Transverse colon (tissue), 3 donors: ENCODE data around the gene CRKL.

Source experiments
- CTCF ChIP-seq, 5 experiments: fragments of 200-600 bp in 3 of 5; fragments of 450-650 bp in 2 of 5; sonication (generic) in 3 of 5; IDR thresholded peaks; 1 replicate in 2 of 5; 2 replicates in 3 of 5; pipeline ENCODE4 v1.5.1; 2016 to 2017; ENCODE audit warnings: antibody characterized with exemption in 5 of 5, inconsistent platforms in 3 of 5, mild to moderate bottlenecking in 2 of 5, moderate library complexity in 1 of 5
- POLR2A ChIP-seq: fragments of 450-650 bp; IDR thresholded peaks from one replicate; pipeline ENCODE4 v1.6.1; 2016; ENCODE audit warnings: antibody characterized with exemption, mild to moderate bottlenecking, moderate library complexity

DNA sequence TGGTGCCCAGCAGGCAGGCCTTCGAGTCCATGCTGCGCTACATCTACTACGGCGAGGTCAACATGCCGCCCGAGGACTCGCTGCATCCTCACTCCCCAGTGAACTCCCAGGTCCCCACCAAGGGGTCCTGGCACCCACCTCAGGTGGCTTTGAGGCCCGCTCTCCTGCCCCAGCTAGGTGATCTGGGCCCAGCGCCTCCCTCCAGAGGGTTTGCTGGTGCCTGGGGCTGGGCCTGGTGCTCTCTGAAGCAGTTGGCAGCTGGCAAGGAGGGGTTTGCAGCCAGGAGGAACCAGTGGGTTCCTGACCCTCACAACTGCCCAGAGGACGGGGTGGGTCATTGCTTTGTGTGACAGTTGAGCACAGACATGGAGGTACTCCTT, 78.8 kb downstream of the CRKL start:
- no peak for TF ChIP-seq CTCF (IDR thresholded peaks at IDR 0.05)
- TF ChIP-seq POLR2A, result no peak
